OCI-LY1 (cell line): ENCODE data around the gene DTNB.

ENCODE experiments used
- H2AFZ ChIP-seq: fragments of 200-600 bp; sonication (generic), shearing (Covaris generic); 2 replicates; pipeline ENCODE4 v1.6.0; 2014; ENCODE audit warnings: antibody characterized with exemption, mild to moderate bottlenecking, low read length
- H3F3A ChIP-seq: fragments of 200-600 bp; sonication (generic), shearing (Covaris generic); 2 replicates; pipeline ENCODE4 v1.6.0; 2014; ENCODE audit warnings: mild to moderate bottlenecking, antibody characterized with exemption, low read length, moderate library complexity; ENCODE audit not compliant: insufficient read depth
- H3K27ac ChIP-seq: fragments of 200-600 bp; sonication (generic); 2 replicates; pipeline ENCODE4 v1.5.1; 2014; ENCODE audit warnings: low read length, mixed run types, mild to moderate bottlenecking, low read depth; ENCODE audit not compliant: poor library complexity, severe bottlenecking
- H3K27me3 ChIP-seq: fragments of 200-600 bp; sonication (generic); 2 replicates; pipeline ENCODE4 v1.6.0; 2014; ENCODE audit warnings: antibody characterized with exemption, mild to moderate bottlenecking, low read length, moderate library complexity; ENCODE audit not compliant: insufficient read depth
- H3K36me3 ChIP-seq: fragments of 200-600 bp; sonication (generic); 2 replicates; pipeline ENCODE4 v1.6.1; 2014; ENCODE audit warnings: mild to moderate bottlenecking, antibody characterized with exemption, low read length, moderate library complexity, mixed read lengths; ENCODE audit not compliant: insufficient read depth
- H3K4me1 ChIP-seq: fragments of 200-600 bp; sonication (generic); 2 replicates; pipeline ENCODE4 v1.5.1; 2014; ENCODE audit warnings: mild to moderate bottlenecking, low read length, moderate library complexity; ENCODE audit not compliant: insufficient read depth, severe bottlenecking
- H3K4me2 ChIP-seq: fragments of 200-600 bp; sonication (generic), shearing (Covaris generic); 2 replicates; pipeline ENCODE4 v1.6.1; 2014; ENCODE audit warnings: low read length
- H3K4me3 ChIP-seq: fragments of 200-600 bp; sonication (generic); 2 replicates; pipeline ENCODE4 v1.5.1; 2014; ENCODE audit warnings: low read length, low read depth, mild to moderate bottlenecking, mixed read lengths; ENCODE audit not compliant: poor library complexity, severe bottlenecking
- H3K79me2 ChIP-seq: fragments of 200-600 bp; shearing (Covaris generic); 2 replicates; pipeline ENCODE4 v1.6.1; 2016; ENCODE audit warnings: mixed run types, low read length, mixed read lengths; ENCODE audit not compliant: insufficient read depth
- H3K9ac ChIP-seq: fragments of 200-600 bp; sonication (generic), shearing (Covaris generic); 2 replicates; pipeline ENCODE4 v1.6.1; 2014; ENCODE audit warnings: mild to moderate bottlenecking, low read length, mixed read lengths
- H3K9me2 ChIP-seq: fragments of 200-600 bp; sonication (generic), shearing (Covaris generic); 2 replicates; pipeline ENCODE4 v1.6.1; 2014; ENCODE audit warnings: low read depth, mild to moderate bottlenecking, low read length, mixed read lengths
- H3K9me3 ChIP-seq: fragments of 200-600 bp; shearing (Covaris generic); 2 replicates; pipeline ENCODE4 v1.6.1; 2014; ENCODE audit warnings: low read length, mixed read lengths
- H4K20me1 ChIP-seq: fragments of 200-600 bp; sonication (generic), shearing (Covaris generic); 2 replicates; pipeline ENCODE4 v1.6.0; 2016; ENCODE audit warnings: mild to moderate bottlenecking, low read length; ENCODE audit not compliant: insufficient read depth
- CTCF ChIP-seq: fragments of 200-600 bp; sonication (generic), shearing (Covaris generic); IDR thresholded peaks from 2 replicates; pipeline ENCODE4 v1.5.1; 2017; ENCODE audit warnings: mild to moderate bottlenecking, antibody characterized with exemption, low read length, moderate library complexity, mixed read lengths
- EZH2 ChIP-seq: fragments of 200-600 bp; sonication (generic), shearing (Covaris generic); IDR thresholded peaks from 2 replicates; pipeline ENCODE4 v1.8.0; 2017; ENCODE audit warnings: borderline replicate concordance, mixed run types, mild to moderate bottlenecking, antibody characterized with exemption, low read length, moderate library complexity, mixed read lengths

Gene DTNB

GRCh38 chr2:25576596-25576995, 96.8 kb downstream of the DTNB start:
- no peaks in the 10 kb centered on the region for H3F3A ChIP-seq
- H3K9me3 ChIP-seq, result no peaks in the 10 kb centered on the region
- H4K20me1 ChIP-seq, result no peaks in the 10 kb centered on the region
- no peaks in the 10 kb centered on the region for H3K4me1 ChIP-seq
- TF ChIP-seq EZH2, result no peak
- no peak for TF ChIP-seq CTCF
- H3K9me2 ChIP-seq, result no peaks in the 10 kb centered on the region
- no peaks in the 10 kb centered on the region for H3K36me3 ChIP-seq
- H3K27me3 ChIP-seq, result no peaks in the 10 kb centered on the region
- H3K79me2 ChIP-seq, result no peaks in the 10 kb centered on the region
- no peak overlapping the region for H3K4me3 ChIP-seq
- no peak overlapping the region for H2AFZ ChIP-seq
- H3K9ac ChIP-seq, result no peak overlapping the region
- H3K4me2 ChIP-seq, result no peak overlapping the region
- no peak overlapping the region for H3K27ac ChIP-seq

DNA sequence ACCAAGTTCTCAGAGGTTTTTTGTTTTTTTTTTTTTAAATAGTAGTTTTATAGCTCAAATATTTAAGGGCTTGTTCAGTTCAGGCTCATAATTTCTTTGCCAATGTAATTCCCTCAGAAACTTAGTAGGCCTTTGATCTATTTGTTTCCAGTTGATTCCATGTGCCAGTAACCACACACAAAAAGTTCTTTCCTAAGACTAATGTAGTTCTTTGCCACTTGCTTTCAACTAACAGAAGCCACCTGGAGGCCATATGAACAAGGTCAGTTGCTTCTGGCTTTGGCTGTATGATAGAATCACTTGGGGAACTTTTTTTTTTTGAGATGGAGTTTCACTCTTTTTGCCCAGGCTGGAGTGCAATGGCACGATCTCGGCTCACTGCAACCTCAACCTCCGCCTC, 100.7 kb downstream of the DTNB start:
- Histone ChIP-seq H4K20me1 (no peaks in the 10 kb centered on the region), H3K27ac (no peak overlapping the region), H3K9me2 (no peaks in the 10 kb centered on the region), H3K27me3 (no peaks in the 10 kb centered on the region), H3K4me3 (no peak overlapping the region), H3K4me2 (no peak overlapping the region), H3K9me3 (no peaks in the 10 kb centered on the region), H3K9ac (no peak overlapping the region), H2AFZ (no peak overlapping the region), H3K79me2 (no peaks in the 10 kb centered on the region), H3F3A (no peaks in the 10 kb centered on the region), H3K4me1 (no peaks in the 10 kb centered on the region), H3K36me3 (no peaks in the 10 kb centered on the region)
- no peak for TF ChIP-seq EZH2
- no peak for TF ChIP-seq CTCF

DNA sequence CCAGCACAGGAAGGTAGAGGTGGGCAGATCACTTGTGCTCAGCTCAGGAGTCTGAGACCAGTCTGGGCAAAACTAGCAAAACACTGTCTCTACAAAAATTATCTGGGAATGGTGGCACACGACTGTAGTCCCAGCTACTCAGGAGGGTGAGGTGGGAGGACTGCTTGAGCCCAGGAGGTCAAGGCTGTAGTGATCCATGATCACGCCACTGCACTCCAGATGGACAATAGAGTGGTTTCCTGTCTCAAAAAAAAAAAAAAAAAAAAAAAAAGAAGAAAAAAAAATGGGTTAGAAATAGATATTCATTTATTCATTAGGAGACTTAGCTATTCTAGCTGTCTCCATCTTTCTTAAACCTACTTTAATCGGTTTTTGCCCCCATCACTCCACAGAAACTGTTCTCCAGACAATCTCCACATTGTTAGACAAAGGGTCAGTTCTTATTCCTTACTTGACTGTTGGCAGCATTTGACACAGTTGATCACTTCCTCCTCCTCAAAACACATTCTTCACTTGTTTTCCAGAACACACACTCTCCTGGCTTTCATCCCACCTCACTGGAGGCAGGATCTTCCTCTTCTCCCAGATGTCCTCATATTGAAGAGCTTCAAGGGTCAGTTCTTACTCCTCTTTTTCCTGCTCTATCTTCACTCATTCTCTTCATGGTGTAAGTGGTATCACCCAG, 103.1 kb downstream of the DTNB start:
- Histone ChIP-seq H3K27me3 (0 out of 2 replicates have a peak, but pooled peaks cover 5% of the 10 kb centered on the region), H3K4me3 (no peak overlapping the region), H3K27ac (no peak overlapping the region), H3K9ac (no peak overlapping the region), H3F3A (no peaks in the 10 kb centered on the region), H3K9me2 (no peaks in the 10 kb centered on the region), H3K79me2 (no peaks in the 10 kb centered on the region), H3K9me3 (no peaks in the 10 kb centered on the region), H2AFZ (no peak overlapping the region), H3K36me3 (no peaks in the 10 kb centered on the region), H3K4me1 (no peaks in the 10 kb centered on the region), H4K20me1 (no peaks in the 10 kb centered on the region), H3K4me2 (no peak overlapping the region)
- TF ChIP-seq EZH2, result no peak
- TF ChIP-seq CTCF, result no peak
